ENCODE data around the gene GRK5.

Gene GRK5

GRCh38 chr10:119413471-119414080 lies 206.2 kb downstream of the GRK5 start:
- no peaks in the 10 kb centered on the region for H3K9me3 Mint-ChIP-seq
- H3K4me1 Mint-ChIP-seq (ENCODE audit: low read depth), result peaks cover 14% of the 10 kb centered on the region
- H3K4me3 Mint-ChIP-seq, result no peak overlapping the region
- H3K27me3 Mint-ChIP-seq, result peaks cover 1% of the 10 kb centered on the region
- intact Hi-C loops (cut with micrococcal nuclease), result no loop called here
- no peaks in the 10 kb centered on the region for H3K36me3 Mint-ChIP-seq (ENCODE audit: low read depth)
- H3K27ac Mint-ChIP-seq, result peak overlapping the region; percentile 47

GRCh38 chr10:119414081-119414611 lies 206.8 kb downstream of the GRK5 start:
- intact Hi-C loops (cut with micrococcal nuclease), result no loop called here
- Mint-ChIP-seq H3K4me3 (no peak overlapping the region), H3K27ac (peak overlapping the region; percentile 47), H3K27me3 (peaks cover 1% of the 10 kb centered on the region), H3K4me1 (ENCODE audit: low read depth) (peaks cover 9% of the 10 kb centered on the region), H3K36me3 (ENCODE audit: low read depth) (no peaks in the 10 kb centered on the region), H3K9me3 (no peaks in the 10 kb centered on the region)

DNA sequence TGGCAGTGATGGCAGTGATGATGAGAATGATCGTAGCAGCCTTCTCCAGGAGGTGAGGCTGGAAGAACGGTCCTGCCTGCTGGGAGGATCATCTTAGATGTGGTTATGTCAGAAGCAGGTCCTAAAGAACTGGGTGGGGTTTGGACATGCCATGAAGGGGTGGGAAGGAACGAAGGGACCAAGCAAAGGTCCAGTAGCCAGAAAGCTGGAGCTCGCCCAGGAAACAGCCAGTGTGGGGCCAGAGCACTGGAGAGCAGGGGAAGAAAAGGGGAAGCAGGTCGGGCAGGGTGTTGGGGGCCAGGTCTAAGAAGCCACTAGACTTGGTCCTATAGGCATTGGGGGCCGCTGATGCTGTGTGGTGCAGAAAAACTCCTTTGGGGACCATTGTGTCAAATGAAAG lies 207.8 kb downstream of the GRK5 start:
- peaks cover 1% of the 10 kb centered on the region for H3K27me3 Mint-ChIP-seq
- no peak overlapping the region for H3K4me3 Mint-ChIP-seq
- no peak overlapping the region for H3K27ac Mint-ChIP-seq
- intact Hi-C loops (cut with micrococcal nuclease), result no loop called here
- peaks cover 7% of the 10 kb centered on the region for H3K4me1 Mint-ChIP-seq (ENCODE audit: low read depth)
- H3K36me3 Mint-ChIP-seq (ENCODE audit: low read depth), result no peaks in the 10 kb centered on the region
- H3K9me3 Mint-ChIP-seq, result no peaks in the 10 kb centered on the region

- Mint-ChIP-seq H3K9me3 (no peaks in the 10 kb centered on the region), H3K4me1 (ENCODE audit: low read depth) (peaks cover 7% of the 10 kb centered on the region), H3K36me3 (ENCODE audit: low read depth) (no peaks in the 10 kb centered on the region), H3K4me3 (no peak overlapping the region), H3K27ac (no peak overlapping the region), H3K27me3 (peaks cover 1% of the 10 kb centered on the region)
- intact Hi-C loops (cut with micrococcal nuclease), result no loop called here
Measured at GRCh38 chr10:119415536-119416503, 208.4 kb downstream of the GRK5 start.

DNA sequence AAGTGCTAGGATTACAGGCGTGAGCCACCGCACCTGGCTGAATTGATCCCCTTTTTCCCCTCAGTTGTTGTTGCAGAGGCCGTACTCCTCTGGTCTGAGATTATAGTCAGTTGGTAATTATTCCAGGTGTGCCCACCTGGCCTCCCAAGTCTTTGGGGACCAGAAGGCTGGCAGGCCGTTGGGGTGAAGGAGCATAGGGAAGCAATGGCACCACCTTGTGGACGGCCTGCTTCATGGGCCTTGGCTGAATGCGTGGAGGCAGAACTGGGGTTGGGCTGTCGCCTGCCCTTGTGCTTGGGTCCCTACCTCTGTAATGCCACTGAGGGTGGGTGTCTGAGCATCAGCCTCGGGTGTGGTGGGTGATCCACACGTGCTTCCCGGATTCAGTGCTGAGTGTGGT lies 209.5 kb downstream of the GRK5 start:
- H3K27ac Mint-ChIP-seq, result no peak overlapping the region
- intact Hi-C loops (cut with micrococcal nuclease), result loop anchor here (1.0 kb wide), 2 partner anchors 211 to 218 kb away; no protein-coding TSS in a partner anchor

GRCh38 chr10:119417852-119418251 lies 210.5 kb downstream of the GRK5 start:
- no peak overlapping the region for H3K4me3 Mint-ChIP-seq
- peaks cover 1% of the 10 kb centered on the region for H3K27me3 Mint-ChIP-seq
- peaks cover 7% of the 10 kb centered on the region for H3K4me1 Mint-ChIP-seq (ENCODE audit: low read depth)
- H3K36me3 Mint-ChIP-seq (ENCODE audit: low read depth), result no peaks in the 10 kb centered on the region
- no peak overlapping the region for H3K27ac Mint-ChIP-seq
- intact Hi-C loops (cut with micrococcal nuclease), result loop anchor here (1.0 kb wide), 2 partner anchors 212 to 219 kb away; no protein-coding TSS in a partner anchor
- H3K9me3 Mint-ChIP-seq, result no peaks in the 10 kb centered on the region

More for the DNA sequence above, 209.5 kb downstream of the GRK5 start:
- Mint-ChIP-seq H3K4me3 (no peak overlapping the region), H3K27me3 (peaks cover 1% of the 10 kb centered on the region), H3K36me3 (ENCODE audit: low read depth) (no peaks in the 10 kb centered on the region), H3K9me3 (no peaks in the 10 kb centered on the region), H3K4me1 (ENCODE audit: low read depth) (peaks cover 7% of the 10 kb centered on the region)

DNA sequence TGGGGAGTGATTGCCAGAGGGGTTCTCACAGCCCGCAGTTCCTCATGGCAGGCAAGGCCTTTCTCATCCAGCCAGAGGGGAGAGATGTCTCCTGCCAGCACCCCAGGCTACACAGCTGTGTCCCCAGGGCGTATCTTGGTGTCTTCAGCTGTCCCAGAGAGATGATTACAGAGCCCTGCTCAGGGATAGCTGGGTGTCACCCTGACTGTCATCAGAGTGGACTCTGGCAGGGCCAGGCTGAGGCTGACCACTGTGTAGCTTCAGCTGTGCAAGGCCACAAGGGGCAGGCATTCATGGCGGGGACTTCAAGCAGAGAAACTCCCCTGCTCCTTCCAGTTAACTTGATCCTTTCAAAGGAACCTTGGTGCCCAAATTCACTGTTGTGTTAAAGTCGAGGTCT lies 211.0 kb downstream of the GRK5 start:
- Mint-ChIP-seq H3K27ac (no peak overlapping the region), H3K27me3 (peaks cover 1% of the 10 kb centered on the region), H3K4me3 (no peak overlapping the region), H3K9me3 (no peaks in the 10 kb centered on the region), H3K4me1 (ENCODE audit: low read depth) (peaks cover 7% of the 10 kb centered on the region), H3K36me3 (ENCODE audit: low read depth) (no peaks in the 10 kb centered on the region)
- intact Hi-C loops (cut with micrococcal nuclease), result no loop called here

GRCh38 chr10:119419931-119420330 lies 212.6 kb downstream of the GRK5 start:
- H3K4me3 Mint-ChIP-seq, result no peak overlapping the region
- no peaks in the 10 kb centered on the region for H3K9me3 Mint-ChIP-seq
- intact Hi-C loops (cut with micrococcal nuclease), result no loop called here
- no peaks in the 10 kb centered on the region for H3K36me3 Mint-ChIP-seq (ENCODE audit: low read depth)
- H3K4me1 Mint-ChIP-seq (ENCODE audit: low read depth), result peaks cover 6% of the 10 kb centered on the region
- no peak overlapping the region for H3K27ac Mint-ChIP-seq
- peaks cover 1% of the 10 kb centered on the region for H3K27me3 Mint-ChIP-seq

- peaks cover 1% of the 10 kb centered on the region for H3K27me3 Mint-ChIP-seq
- no peaks in the 10 kb centered on the region for H3K9me3 Mint-ChIP-seq
- intact Hi-C loops (cut with micrococcal nuclease), result no loop called here
- no peaks in the 10 kb centered on the region for H3K36me3 Mint-ChIP-seq (ENCODE audit: low read depth)
- H3K4me1 Mint-ChIP-seq (ENCODE audit: low read depth), result no peaks in the 10 kb centered on the region
- H3K4me3 Mint-ChIP-seq, result no peak overlapping the region
- H3K27ac Mint-ChIP-seq, result no peak overlapping the region
Measured at GRCh38 chr10:119420950-119421875, 213.8 kb downstream of the GRK5 start.

DNA sequence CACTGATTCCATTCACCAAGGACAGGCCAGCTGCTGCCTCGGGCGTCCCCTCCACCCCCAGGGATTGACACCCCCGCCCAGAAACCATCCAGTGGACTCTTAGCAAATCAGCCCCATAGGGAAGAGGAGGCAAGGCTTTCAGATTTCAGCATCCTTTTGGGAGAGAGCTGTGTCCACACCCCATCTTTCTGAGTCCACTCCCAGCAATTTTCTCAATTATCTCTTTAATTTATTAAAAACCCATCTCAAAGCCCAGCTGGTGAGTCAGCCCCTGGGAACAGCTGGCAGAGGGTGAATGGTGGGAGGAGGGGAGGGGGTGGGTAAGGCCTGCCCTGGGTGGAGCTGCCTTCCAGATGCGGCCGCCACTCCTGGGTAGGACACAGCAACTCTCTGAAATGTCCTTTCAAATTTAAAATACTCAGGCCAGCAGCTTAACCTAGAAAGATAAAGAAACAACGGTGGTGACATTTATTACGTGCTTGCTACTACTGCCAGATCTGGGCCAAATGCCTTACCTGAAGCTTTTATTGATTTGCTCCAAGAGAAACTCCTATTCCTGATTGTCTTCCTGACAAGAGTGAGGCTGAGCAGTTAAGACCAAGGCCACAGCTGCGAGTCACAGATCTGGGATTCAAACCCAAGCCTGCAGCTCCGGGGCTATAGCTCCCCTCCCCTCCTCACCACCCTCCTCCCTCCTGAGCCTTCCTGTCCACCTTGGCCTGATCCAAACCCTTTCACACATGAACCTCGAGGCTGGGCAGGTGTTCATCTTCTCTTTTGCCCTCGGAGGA lies 214.7 kb downstream of the GRK5 start:
- Mint-ChIP-seq H3K4me3 (no peak overlapping the region), H3K9me3 (no peaks in the 10 kb centered on the region), H3K27ac (no peak overlapping the region), H3K4me1 (ENCODE audit: low read depth) (no peaks in the 10 kb centered on the region), H3K36me3 (ENCODE audit: low read depth) (no peaks in the 10 kb centered on the region), H3K27me3 (peaks cover 1% of the 10 kb centered on the region)
- intact Hi-C loops (cut with micrococcal nuclease), result no loop called here

DNA sequence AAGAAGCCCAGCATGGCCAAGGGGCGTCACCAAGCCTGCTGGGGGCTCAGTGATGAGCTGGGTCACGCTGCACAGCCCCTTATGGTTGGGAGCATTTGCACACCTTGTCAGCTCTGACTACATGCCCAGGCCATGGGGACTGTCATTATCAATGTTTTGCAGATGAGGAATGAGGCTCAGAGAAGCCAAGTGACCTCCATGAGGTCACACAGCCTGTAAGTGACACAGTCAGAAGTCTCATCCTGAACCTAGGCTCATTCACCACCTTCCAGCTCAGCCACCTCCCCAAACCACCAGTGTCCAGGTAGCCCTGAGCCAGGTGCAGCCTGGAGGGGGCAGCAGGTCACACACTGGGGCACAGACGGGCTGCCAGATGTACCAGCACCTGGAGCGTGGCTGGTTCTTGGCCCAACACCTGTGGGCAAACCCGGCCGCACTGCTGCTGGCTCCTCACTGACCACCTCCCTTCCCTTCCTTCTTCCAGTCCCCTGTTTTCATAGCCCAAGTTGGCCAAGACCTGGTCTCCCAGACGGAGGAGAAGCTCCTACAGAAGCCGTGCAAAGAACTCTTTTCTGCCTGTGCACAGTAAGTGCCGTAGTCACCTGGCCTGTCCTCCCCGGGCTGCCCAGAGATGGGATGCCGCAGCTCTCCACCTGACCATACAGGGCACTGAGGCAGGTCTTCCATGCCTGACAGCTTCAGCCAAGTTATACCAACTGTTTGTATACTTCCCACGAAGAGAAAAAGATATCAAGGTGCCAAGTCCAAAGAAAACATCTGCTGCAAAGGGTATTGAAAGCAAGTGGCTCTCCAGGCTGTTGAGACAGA lies 215.5 kb downstream of the GRK5 start:
- H3K4me1 Mint-ChIP-seq (ENCODE audit: low read depth), result no peaks in the 10 kb centered on the region
- no peaks in the 10 kb centered on the region for H3K36me3 Mint-ChIP-seq (ENCODE audit: low read depth)
- intact Hi-C loops (cut with micrococcal nuclease), result no loop called here
- no peak overlapping the region for H3K4me3 Mint-ChIP-seq
- H3K27ac Mint-ChIP-seq, result no peak overlapping the region
- H3K9me3 Mint-ChIP-seq, result no peaks in the 10 kb centered on the region
- no peaks in the 10 kb centered on the region for H3K27me3 Mint-ChIP-seq

DNA sequence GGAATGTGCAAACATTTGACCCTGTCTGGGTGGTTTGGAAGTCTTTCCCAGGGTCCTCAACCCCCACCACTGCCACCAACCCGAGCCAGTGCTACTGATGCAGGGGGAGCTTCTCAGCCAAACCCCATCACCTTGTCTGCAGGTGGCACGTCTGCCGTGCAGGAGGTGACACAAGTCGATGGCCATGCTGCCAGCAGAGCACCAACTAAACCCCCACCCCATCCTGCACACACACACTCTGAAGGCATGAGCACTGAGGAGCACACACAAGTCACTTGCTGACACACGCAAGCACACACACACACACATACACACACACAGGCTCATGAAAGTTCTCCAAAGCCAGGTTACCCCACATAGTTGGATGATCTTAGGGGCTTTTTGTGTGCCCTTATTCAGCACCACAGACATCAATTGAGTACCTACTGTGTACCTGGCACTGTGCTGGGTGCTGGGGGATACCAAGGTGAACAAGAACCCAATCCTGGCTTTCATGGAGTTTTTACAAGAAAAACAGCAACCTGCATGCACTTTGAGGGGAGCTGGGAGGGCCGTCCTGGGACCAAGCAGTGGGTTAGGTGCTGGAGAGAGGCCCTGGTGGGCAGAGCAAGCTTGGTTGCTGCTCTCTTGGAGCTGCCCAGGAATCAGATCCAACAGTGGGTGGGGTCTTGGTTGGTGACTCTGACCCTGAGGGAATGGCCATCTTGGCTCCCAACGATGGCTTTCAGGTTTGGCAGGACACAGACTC lies 216.3 kb downstream of the GRK5 start:
- Mint-ChIP-seq H3K27me3 (no peaks in the 10 kb centered on the region), H3K4me3 (no peak overlapping the region), H3K36me3 (ENCODE audit: low read depth) (no peaks in the 10 kb centered on the region), H3K4me1 (ENCODE audit: low read depth) (no peaks in the 10 kb centered on the region), H3K27ac (no peak overlapping the region), H3K9me3 (no peaks in the 10 kb centered on the region)
- intact Hi-C loops (cut with micrococcal nuclease), result no loop called here
